ENCODE measurements around the gene ALKBH8. TPM values are rescaled to one million over a fixed set of nuclear protein-coding genes. Genes with fewer than 3 reads are reported as not detected.

Gene ALKBH8
- total RNA-seq, 1 donor from 2014 or later = 7.0 TPM

DNA sequence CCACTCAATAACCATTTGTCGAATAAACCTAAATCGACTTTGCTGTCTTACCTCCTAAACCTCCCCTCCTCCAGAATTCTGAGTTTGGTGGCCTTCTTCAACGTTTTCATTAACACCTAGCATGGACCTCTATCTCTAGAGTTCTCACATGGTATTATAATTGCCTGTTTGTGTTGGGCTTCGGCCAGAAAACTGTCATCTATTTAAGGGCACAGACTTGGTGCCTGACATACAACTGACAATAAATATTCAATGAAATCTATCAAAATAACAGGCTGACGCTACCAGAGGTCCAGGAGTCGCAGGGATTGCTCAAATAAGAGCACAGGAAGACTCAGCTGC, 687 bp downstream of the ALKBH8 start:
- no peak for DNase-seq (ENCODE audit: extremely low spot score, unreplicated experiment)
- Mint-ChIP-seq H3K9me3 (ENCODE audit: unreplicated experiment) (no peaks in the 10 kb centered on the region), H3K4me3 (ENCODE audit: unreplicated experiment) (peak overlapping the region; percentile 95), H3K36me3 (ENCODE audit: unreplicated experiment) (no peaks in the 10 kb centered on the region), H3K27ac (ENCODE audit: unreplicated experiment) (peak overlapping the region; percentile 96), H3K4me1 (ENCODE audit: unreplicated experiment) (peaks cover 28% of the 10 kb centered on the region), H3K27me3 (ENCODE audit: unreplicated experiment) (peaks cover 15% of the 10 kb centered on the region)
- TF ChIP-seq, protein P1, sequence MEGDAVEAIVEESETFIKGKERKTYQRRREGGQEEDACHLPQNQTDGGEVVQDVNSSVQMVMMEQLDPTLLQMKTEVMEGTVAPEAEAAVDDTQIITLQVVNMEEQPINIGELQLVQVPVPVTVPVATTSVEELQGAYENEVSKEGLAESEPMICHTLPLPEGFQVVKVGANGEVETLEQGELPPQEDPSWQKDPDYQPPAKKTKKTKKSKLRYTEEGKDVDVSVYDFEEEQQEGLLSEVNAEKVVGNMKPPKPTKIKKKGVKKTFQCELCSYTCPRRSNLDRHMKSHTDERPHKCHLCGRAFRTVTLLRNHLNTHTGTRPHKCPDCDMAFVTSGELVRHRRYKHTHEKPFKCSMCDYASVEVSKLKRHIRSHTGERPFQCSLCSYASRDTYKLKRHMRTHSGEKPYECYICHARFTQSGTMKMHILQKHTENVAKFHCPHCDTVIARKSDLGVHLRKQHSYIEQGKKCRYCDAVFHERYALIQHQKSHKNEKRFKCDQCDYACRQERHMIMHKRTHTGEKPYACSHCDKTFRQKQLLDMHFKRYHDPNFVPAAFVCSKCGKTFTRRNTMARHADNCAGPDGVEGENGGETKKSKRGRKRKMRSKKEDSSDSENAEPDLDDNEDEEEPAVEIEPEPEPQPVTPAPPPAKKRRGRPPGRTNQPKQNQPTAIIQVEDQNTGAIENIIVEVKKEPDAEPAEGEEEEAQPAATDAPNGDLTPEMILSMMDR (IDR thresholded peaks at IDR 0.05) = no peak

DNA sequence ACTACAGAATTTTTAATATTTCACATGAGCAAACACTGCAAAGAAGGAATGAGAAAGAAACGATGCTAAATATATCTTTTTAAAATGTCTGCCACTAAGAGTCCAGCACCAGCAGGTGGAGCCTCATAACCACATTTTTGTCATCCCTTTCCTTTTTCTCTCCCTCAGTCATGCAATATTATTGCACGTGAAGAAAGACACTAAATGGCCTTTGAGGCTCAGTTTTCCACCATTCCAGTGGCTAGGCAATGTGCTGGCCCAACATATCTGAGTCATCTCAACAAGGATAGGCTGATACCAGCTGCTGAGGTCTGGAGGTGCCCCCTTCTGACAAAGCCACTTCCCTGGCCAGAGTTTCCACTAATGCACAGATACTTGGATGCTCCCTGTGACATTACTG, 1.8 kb downstream of the ALKBH8 start:
- DNase-seq (ENCODE audit: extremely low spot score, unreplicated experiment) = no peak
- H3K27ac Mint-ChIP-seq (ENCODE audit: unreplicated experiment) = peak overlapping the region; percentile 68
- H3K4me1 Mint-ChIP-seq (ENCODE audit: unreplicated experiment) = peaks cover 28% of the 10 kb centered on the region

DNA sequence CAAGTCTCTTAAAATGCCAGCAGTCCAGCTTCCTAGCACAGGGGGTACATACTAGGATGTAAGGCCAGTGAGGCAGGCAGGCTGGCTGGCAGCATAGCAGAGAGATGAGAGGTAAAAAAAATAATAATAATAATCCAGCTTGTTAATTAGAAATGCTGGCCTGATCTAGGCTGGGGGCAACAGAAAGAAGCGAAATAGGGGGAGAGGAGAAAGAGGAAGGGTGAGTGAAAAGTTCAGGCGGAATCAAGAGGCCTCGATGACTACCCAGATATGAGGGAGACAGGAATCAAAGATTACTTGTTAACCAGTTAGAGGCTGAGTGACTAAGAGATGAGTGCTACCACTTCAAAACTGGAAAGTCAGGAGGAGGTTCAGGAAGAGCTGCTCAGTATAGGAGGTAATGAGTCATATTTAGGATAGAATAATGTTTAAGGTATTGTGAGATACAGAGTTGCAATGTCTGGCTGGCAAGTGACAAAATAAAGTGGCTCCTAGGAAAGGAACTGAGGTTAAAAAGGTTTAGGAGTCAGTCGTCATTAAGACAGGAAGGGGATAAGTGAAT, 2.8 kb downstream of the ALKBH8 start:
- H3K36me3 Mint-ChIP-seq (ENCODE audit: unreplicated experiment) = peaks cover 3% of the 10 kb centered on the region
- TF ChIP-seq, protein P1 (IDR thresholded peaks at IDR 0.05) = no peak
- H3K4me1 Mint-ChIP-seq (ENCODE audit: unreplicated experiment) = peaks cover 28% of the 10 kb centered on the region
- peak overlapping the region; percentile 37 for H3K27ac Mint-ChIP-seq (ENCODE audit: unreplicated experiment)
- peaks cover 5% of the 10 kb centered on the region for H3K27me3 Mint-ChIP-seq (ENCODE audit: unreplicated experiment)
- no peaks in the 10 kb centered on the region for H3K9me3 Mint-ChIP-seq (ENCODE audit: unreplicated experiment)
- no peak overlapping the region for H3K4me3 Mint-ChIP-seq (ENCODE audit: unreplicated experiment)
- no peak for DNase-seq (ENCODE audit: extremely low spot score, unreplicated experiment)

More for the DNA sequence above, 1.8 kb downstream of the ALKBH8 start:
- TF ChIP-seq, protein P1 (IDR thresholded peaks at IDR 0.05) = peak; percentile 70
- no peaks in the 10 kb centered on the region for H3K9me3 Mint-ChIP-seq (ENCODE audit: unreplicated experiment)
- peaks cover 12% of the 10 kb centered on the region for H3K27me3 Mint-ChIP-seq (ENCODE audit: unreplicated experiment)
- peak overlapping the region; percentile 24 for H3K4me3 Mint-ChIP-seq (ENCODE audit: unreplicated experiment)
- H3K36me3 Mint-ChIP-seq (ENCODE audit: unreplicated experiment) = peaks cover 3% of the 10 kb centered on the region

DNA sequence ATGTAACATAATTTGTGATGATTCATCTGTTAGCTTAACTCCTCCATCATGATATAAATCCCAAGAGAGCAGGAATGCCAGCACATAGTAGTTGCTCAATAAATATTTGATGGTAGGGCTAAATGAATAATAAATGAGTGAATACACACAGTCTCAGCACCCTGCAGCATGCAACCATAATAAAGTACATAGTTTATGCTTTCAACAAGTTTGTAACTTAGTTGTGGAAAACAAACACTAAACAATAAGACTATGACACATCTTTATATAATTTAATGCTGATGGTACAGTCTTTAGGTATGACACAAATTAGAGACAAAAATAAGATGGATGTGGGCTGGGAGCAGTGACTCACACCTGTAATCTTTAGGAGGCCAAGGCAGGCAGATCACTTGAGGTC, 3.8 kb downstream of the ALKBH8 start:
- H3K27me3 Mint-ChIP-seq (ENCODE audit: unreplicated experiment) = peaks cover 2% of the 10 kb centered on the region
- TF ChIP-seq, protein P1 (IDR thresholded peaks at IDR 0.05) = no peak
- H3K9me3 Mint-ChIP-seq (ENCODE audit: unreplicated experiment) = no peaks in the 10 kb centered on the region
- no peak overlapping the region for H3K27ac Mint-ChIP-seq (ENCODE audit: unreplicated experiment)
- no peak overlapping the region for H3K4me3 Mint-ChIP-seq (ENCODE audit: unreplicated experiment)
- H3K36me3 Mint-ChIP-seq (ENCODE audit: unreplicated experiment) = peaks cover 5% of the 10 kb centered on the region
- peaks cover 28% of the 10 kb centered on the region for H3K4me1 Mint-ChIP-seq (ENCODE audit: unreplicated experiment)
- no peak for DNase-seq (ENCODE audit: extremely low spot score, unreplicated experiment)

DNA sequence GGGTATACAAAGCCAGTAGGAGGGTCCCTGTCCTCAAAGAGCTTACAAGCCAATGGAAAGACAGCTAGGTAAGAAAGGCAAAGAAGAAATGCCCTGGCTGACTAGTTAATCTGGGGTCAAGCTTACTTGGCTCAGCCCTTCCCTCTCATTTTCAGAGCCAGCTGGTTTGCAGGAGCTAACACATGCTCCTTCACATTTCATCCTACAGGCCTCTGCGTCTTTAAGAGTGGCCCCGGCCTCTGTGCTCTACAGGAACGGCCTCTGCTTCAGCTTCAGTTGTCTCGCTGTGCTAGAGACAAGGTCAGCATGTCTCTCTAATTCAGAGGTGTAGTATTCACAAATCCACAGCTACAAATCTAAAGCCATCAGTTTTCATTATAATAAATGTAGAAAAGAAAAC, 15.2 kb downstream of the ALKBH8 start:
- Mint-ChIP-seq H3K4me3 (ENCODE audit: unreplicated experiment) (no peak overlapping the region), H3K36me3 (ENCODE audit: unreplicated experiment) (peaks cover 21% of the 10 kb centered on the region), H3K27me3 (ENCODE audit: unreplicated experiment) (no peaks in the 10 kb centered on the region), H3K4me1 (ENCODE audit: unreplicated experiment) (peaks cover 4% of the 10 kb centered on the region), H3K9me3 (ENCODE audit: unreplicated experiment) (no peaks in the 10 kb centered on the region), H3K27ac (ENCODE audit: unreplicated experiment) (no peak overlapping the region)
- DNase-seq (ENCODE audit: extremely low spot score, unreplicated experiment) = no peak
- TF ChIP-seq, protein P1 (IDR thresholded peaks at IDR 0.05) = no peak

Measured in osteocyte (in vitro differentiated cells).